AG09319 (cell line): ENCODE data around the gene ZNF511.

ENCODE experiments used
- DNase-seq: peaks from one replicate; pipeline ENCODE4 v3.0.0-alpha.2; 2010; ENCODE audit warnings: low read depth; ENCODE audit errors: extremely low read depth
- CTCF ChIP-seq: IDR thresholded peaks from 2 replicates; pipeline ENCODE4 v1.5.1; 2011; ENCODE audit warnings: low read depth, mild to moderate bottlenecking, inconsistent platforms, low read length, moderate library complexity

Gene ZNF511

GRCh38 chr10:133358162-133358924 is 49.6 kb downstream of the ZNF511 start:
- no peak for TF ChIP-seq CTCF
- DNase-seq = no peak

DNA sequence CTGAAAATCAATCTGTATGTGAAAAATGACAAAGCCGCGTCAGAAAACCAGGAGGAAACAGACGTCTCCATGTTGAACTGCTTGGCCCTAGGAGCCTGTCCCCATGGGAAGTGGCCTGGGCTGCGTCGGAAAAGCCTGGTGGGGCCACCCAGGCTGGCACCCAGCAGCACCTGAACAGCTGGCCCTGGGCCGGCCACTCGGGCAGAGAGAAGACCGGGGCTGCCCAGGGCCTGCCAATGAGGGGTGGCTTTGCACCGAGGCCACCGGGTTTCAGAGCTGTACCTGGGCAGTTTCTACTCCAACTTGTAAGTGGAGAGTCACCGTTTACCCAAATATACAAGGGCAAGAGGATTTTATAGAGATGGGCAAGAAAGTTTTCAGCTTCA is 50.2 kb downstream of the ZNF511 start:
- no peak for TF ChIP-seq CTCF
- no peak for DNase-seq

- no peak for TF ChIP-seq CTCF
- no peak for DNase-seq
Measured at GRCh38 chr10:133359554-133359971, 50.8 kb downstream of the ZNF511 start.

DNA sequence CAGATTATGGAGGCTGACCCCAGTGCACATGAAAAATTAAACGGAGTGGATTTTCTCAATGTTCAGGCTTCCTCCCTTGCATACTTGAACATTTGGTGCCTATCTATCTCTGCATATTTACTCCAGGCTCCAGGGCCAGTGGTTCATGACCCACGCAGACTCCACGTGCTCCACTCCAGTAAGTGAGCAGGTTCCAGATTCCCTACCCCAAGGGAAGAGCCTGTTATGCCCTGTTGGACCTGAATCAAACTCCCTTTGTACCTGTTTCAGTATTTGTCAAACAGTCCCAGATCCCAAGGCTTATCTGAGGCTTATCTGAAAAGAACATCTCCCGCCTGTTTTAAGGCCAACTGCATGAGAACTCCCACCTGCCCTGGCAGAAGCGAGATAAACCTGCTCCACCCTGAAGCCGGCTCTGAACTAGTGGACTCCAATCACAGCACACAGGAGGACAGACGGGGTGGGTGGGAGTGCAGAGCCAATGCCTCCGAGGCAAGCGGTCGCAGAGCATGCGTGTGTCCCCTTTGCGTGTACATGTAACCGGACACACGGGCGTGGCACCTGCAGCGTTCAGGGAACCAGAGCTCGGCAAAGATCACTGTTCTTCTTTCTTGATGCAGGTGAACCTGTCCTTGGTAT is 51.4 kb downstream of the ZNF511 start:
- DNase-seq = no peak
- no peak for TF ChIP-seq CTCF

GRCh38 chr10:133361227-133361626 is 52.5 kb downstream of the ZNF511 start:
- no peak for DNase-seq
- TF ChIP-seq CTCF = no peak

- DNase-seq = no peak
- no peak for TF ChIP-seq CTCF
Measured at GRCh38 chr10:133361773-133362441, 53.2 kb downstream of the ZNF511 start.
